ENCODE results near the gene CDKN2B-AS1.
A peak's percentile ranks its signal among the peaks of the same experiment; 100 is the strongest.
"Not testable (repeated sequence)": the region's sequence is repeated elsewhere in the genome, so short reads cannot be mapped to it uniquely, and the experiment has no call there.

CDKN2B-AS1 gene

GRCh38 chr9:22052376-22052945 lies 57.9 kb downstream of the CDKN2B-AS1 start:
- Histone ChIP-seq H4K20me1 (no peaks in the 10 kb centered on the region), H3K9me3 (no peaks in the 10 kb centered on the region), H3K27me3 (no peaks in the 10 kb centered on the region), H3K4me2 (0 out of 2 replicates have a peak overlapping the region, but pooled peaks have one; percentile 71), H3K4me1 (peaks cover 39% of the 10 kb centered on the region), H3K9ac (no peak overlapping the region), H3K4me3 (no peak overlapping the region), H3K36me3 (peaks cover 5% of the 10 kb centered on the region; the same call in 1 of the 2 replicates), H3K27ac (0 out of 2 replicates have a peak overlapping the region, but pooled peaks have one; percentile 5)
- TF ChIP-seq Cebpa-rat (IDR thresholded peaks at IDR 0.05), result no peak

DNA sequence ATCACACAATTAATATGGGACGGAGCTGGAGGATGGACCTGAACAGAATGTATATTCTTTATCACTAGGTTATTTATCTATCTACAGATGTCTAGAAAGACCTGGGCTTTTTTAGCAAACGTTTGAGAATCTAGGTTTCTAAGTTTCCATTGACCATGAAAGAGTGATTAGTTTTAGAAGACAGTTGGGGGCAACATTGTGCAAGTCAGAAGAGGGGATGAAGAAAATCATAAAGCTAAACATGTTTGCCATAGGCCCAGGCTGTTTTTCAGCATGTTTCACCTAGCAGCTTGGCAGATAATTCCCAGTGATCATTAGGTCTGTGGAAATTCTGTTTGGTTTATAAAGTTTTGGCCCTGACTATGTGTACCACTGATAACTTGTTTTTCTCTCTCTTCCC lies 58.6 kb downstream of the CDKN2B-AS1 start:
- no peak overlapping the region for H3K9ac ChIP-seq
- no peak for TF ChIP-seq Cebpa-rat (IDR thresholded peaks at IDR 0.05)
- no peaks in the 10 kb centered on the region for H3K27me3 ChIP-seq
- H3K36me3 ChIP-seq, result peaks cover 7% of the 10 kb centered on the region; the same call in 1 of the 2 replicates
- H3K27ac ChIP-seq, result no peak overlapping the region
- H4K20me1 ChIP-seq, result no peaks in the 10 kb centered on the region
- H3K9me3 ChIP-seq, result no peaks in the 10 kb centered on the region
- no peak overlapping the region for H3K4me3 ChIP-seq
- no peak overlapping the region for H3K4me2 ChIP-seq
- peaks cover 39% of the 10 kb centered on the region for H3K4me1 ChIP-seq

- no peak overlapping the region for H3K4me2 ChIP-seq
- H3K27ac ChIP-seq, result no peak overlapping the region
- peaks cover 9% of the 10 kb centered on the region for H3K9me3 ChIP-seq
- H3K27me3 ChIP-seq, result no peaks in the 10 kb centered on the region
- no peak overlapping the region for H3K9ac ChIP-seq
- no peak overlapping the region for H3K4me3 ChIP-seq
- peaks cover 12% of the 10 kb centered on the region; the same call in 1 of the 2 replicates for H3K36me3 ChIP-seq
- H4K20me1 ChIP-seq, result no peaks in the 10 kb centered on the region
- peaks cover 36% of the 10 kb centered on the region for H3K4me1 ChIP-seq
- TF ChIP-seq Cebpa-rat (IDR thresholded peaks at IDR 0.05), result no peak
These were observed 59.5 kb downstream of the CDKN2B-AS1 start for GRCh38 chr9:22054076-22054475.

GRCh38 chr9:22054529-22054928 lies 59.9 kb downstream of the CDKN2B-AS1 start:
- H4K20me1 ChIP-seq, result no peaks in the 10 kb centered on the region
- no peak overlapping the region for H3K9ac ChIP-seq
- H3K4me2 ChIP-seq, result no peak overlapping the region
- H3K36me3 ChIP-seq, result peaks cover 15% of the 10 kb centered on the region; the same call in 1 of the 2 replicates
- peaks cover 32% of the 10 kb centered on the region for H3K4me1 ChIP-seq
- TF ChIP-seq Cebpa-rat (IDR thresholded peaks at IDR 0.05), result no peak
- H3K4me3 ChIP-seq, result no peak overlapping the region
- H3K27me3 ChIP-seq, result no peaks in the 10 kb centered on the region
- H3K27ac ChIP-seq, result no peak overlapping the region
- peaks cover 13% of the 10 kb centered on the region for H3K9me3 ChIP-seq

DNA sequence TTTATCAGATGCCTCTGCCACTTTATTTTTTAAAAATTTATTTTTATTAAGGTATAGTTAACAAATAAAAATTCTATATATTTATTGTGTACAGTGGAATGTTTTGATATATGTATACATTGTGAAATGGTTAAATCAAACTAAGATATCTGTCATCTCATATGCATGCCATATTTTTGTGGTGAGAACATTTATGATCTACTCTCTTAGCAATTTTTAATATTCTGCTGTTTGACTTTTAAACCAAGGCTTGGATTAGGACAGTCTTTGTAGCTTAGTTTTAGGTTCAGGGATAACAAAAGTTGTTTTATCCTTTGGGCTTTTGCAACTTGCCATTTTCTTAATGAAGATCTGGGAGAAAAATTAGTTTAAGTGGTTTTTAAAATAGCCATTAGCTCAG lies 60.5 kb downstream of the CDKN2B-AS1 start:
- no peak overlapping the region for H3K27ac ChIP-seq
- TF ChIP-seq Cebpa-rat (IDR thresholded peaks at IDR 0.05), result no peak
- peaks cover 15% of the 10 kb centered on the region; the same call in 1 of the 2 replicates for H3K36me3 ChIP-seq
- no peaks in the 10 kb centered on the region for H3K27me3 ChIP-seq
- no peak overlapping the region for H3K4me3 ChIP-seq
- H3K4me2 ChIP-seq, result no peak overlapping the region
- H3K9ac ChIP-seq, result no peak overlapping the region
- no peaks in the 10 kb centered on the region for H4K20me1 ChIP-seq
- peaks cover 26% of the 10 kb centered on the region for H3K4me1 ChIP-seq
- peaks cover 18% of the 10 kb centered on the region for H3K9me3 ChIP-seq

- Histone ChIP-seq H3K4me3 (no peak overlapping the region), H3K9ac (no peak overlapping the region), H3K4me1 (peaks cover 13% of the 10 kb centered on the region), H3K27ac (no peak overlapping the region), H3K4me2 (no peak overlapping the region), H3K9me3 (peaks cover 18% of the 10 kb centered on the region), H4K20me1 (no peaks in the 10 kb centered on the region), H3K27me3 (no peaks in the 10 kb centered on the region), H3K36me3 (peaks cover 15% of the 10 kb centered on the region; the same call in 1 of the 2 replicates)
- no peak for TF ChIP-seq Cebpa-rat (IDR thresholded peaks at IDR 0.05)
These were observed 61.8 kb downstream of the CDKN2B-AS1 start for GRCh38 chr9:22056402-22056801.

DNA sequence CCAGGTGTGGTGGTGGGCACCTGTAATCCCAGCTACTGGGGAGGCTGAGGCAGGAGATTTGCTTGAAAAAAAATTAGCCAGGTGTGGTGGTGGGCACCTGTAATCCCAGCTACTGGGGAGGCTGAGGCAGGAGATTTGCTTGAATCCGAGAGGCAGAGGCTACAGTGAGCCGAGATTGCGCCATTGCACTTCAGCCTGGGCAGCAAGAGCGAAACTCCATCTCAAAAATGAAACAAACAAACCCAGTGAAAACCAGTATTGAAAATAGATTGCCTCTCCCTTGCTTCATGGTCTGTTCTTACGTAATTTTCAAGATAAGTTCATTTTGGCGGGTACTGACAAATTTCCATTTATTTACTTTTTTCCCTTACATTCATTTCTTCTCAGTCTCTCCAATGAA lies 63.4 kb downstream of the CDKN2B-AS1 start:
- not testable (repeated sequence) for H3K27ac ChIP-seq, H4K20me1 ChIP-seq, H3K9ac ChIP-seq, H3K4me2 ChIP-seq, H3K4me1 ChIP-seq, H3K4me3 ChIP-seq, H3K27me3 ChIP-seq
- peaks cover 15% of the 10 kb centered on the region; the same call in 1 of the 2 replicates for H3K36me3 ChIP-seq
- peaks cover 18% of the 10 kb centered on the region for H3K9me3 ChIP-seq

- peaks cover 15% of the 10 kb centered on the region; the same call in 1 of the 2 replicates for H3K36me3 ChIP-seq
These were observed 66.3 kb downstream of the CDKN2B-AS1 start for GRCh38 chr9:22060831-22061383.

DNA sequence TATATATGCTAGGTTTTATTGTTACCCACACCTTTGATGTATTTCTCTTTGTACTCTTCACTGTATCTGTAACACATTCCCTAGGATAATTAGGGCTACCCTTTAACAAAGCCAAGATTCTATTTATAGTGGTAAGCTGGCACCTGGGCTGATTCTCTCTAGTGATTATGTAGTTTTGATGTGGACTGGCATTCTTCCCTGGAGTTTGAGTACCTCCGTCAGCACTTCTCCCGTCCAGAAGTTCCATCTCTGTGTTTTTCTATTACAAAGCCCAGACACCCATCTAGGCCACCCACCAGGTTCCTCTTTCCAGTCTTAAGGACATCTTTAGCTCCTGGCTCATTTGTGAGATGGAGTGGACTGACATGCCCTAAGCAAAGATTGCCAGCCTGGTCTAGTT lies 70.4 kb downstream of the CDKN2B-AS1 start:
- H3K4me2 ChIP-seq, result no peak overlapping the region
- no peaks in the 10 kb centered on the region for H4K20me1 ChIP-seq
- H3K4me1 ChIP-seq, result peaks cover 14% of the 10 kb centered on the region
- H3K36me3 ChIP-seq, result no peaks in the 10 kb centered on the region
- H3K9ac ChIP-seq, result no peak overlapping the region
- H3K27me3 ChIP-seq, result no peaks in the 10 kb centered on the region
- H3K27ac ChIP-seq, result no peak overlapping the region
- H3K4me3 ChIP-seq, result no peak overlapping the region
- no peak for TF ChIP-seq Cebpa-rat (IDR thresholded peaks at IDR 0.05)
- 0 out of 2 replicates have a peak, but pooled peaks cover under 1% of the 10 kb centered on the region for H3K9me3 ChIP-seq

More at GRCh38 chr9:22060831-22061383, 66.3 kb downstream of the CDKN2B-AS1 start:
- Histone ChIP-seq H3K4me3 (no peak overlapping the region), H3K27ac (no peak overlapping the region), H3K27me3 (no peaks in the 10 kb centered on the region), H3K4me1 (peaks cover 14% of the 10 kb centered on the region), H3K4me2 (no peak overlapping the region), H3K9me3 (peaks cover 18% of the 10 kb centered on the region), H3K9ac (no peak overlapping the region), H4K20me1 (no peaks in the 10 kb centered on the region)
- TF ChIP-seq Cebpa-rat (IDR thresholded peaks at IDR 0.05), result no peak

DNA sequence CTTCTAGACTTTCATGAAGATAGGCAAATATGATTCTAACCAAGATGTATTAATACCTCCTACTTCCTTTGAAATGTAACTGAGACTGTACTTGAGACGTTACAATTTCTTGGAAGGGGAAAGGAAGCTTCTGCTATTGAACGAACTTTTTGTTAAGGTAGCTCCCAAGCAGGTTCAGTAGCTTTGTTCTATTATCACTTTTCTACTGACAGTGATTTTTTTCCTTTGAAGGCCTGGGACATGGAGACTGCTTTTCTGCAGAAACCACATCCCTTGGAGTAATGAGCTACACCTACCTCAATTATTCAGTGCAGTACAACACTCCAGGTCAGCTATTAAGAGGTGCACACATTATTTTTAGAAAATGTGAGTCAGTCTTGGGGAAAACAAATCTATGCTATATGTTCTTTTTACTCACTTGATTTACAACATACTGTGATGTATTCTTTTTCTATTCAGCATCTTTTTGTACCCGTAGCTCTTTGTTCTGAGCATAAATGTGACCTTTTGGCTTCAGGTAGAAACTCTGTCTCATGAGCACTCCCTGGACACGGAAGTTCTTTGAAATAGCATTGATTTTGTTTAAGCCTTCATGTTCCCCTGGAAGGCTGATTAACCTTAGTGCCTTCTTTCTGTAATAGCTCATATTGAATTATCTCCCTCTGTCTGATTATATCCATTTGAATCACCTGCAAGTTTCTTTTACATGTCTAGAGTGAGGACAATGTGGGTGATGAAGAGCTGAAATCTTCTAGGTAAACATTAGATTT lies 71.0 kb downstream of the CDKN2B-AS1 start:
- Histone ChIP-seq H3K9me3 (no peaks in the 10 kb centered on the region), H3K27ac (no peak overlapping the region), H3K4me2 (no peak overlapping the region), H3K4me3 (no peak overlapping the region), H3K36me3 (no peaks in the 10 kb centered on the region), H3K9ac (no peak overlapping the region), H3K27me3 (no peaks in the 10 kb centered on the region), H4K20me1 (no peaks in the 10 kb centered on the region), H3K4me1 (peaks cover 14% of the 10 kb centered on the region)
- TF ChIP-seq Cebpa-rat (IDR thresholded peaks at IDR 0.05), result no peak

All from BLaER1 (cell line).